H9 (cell line): Measurements from ENCODE around the gene PGBD5. TPM values are rescaled to one million over a fixed set of nuclear protein-coding genes. Genes with fewer than 3 reads are reported as not detected.

Experiments used
- DNase-seq: peaks from one replicate; pipeline ENCODE4 v3.0.0-alpha.2; 2017
- H2AFZ ChIP-seq: one replicate; pipeline ENCODE4 v1.6.1; 2013; ENCODE audit warnings: mild to moderate bottlenecking, low read length, control low read depth, moderate library complexity
- H2AK5ac ChIP-seq: 2 replicates; pipeline ENCODE4 v1.6.1; 2013; ENCODE audit warnings: low read length, control low read depth, mixed read lengths; ENCODE audit not compliant: insufficient read length
- H2BK120ac ChIP-seq: one replicate; pipeline ENCODE4 v1.6.1; 2013; ENCODE audit warnings: low read depth, mild to moderate bottlenecking, low read length, control low read depth, inconsistent platforms; ENCODE audit not compliant: poor library complexity, severe bottlenecking
- H2BK12ac ChIP-seq: 2 replicates; pipeline ENCODE4 v1.6.1; 2013; ENCODE audit warnings: low read length, control low read depth, mixed read lengths, low read depth; ENCODE audit not compliant: insufficient read length
- H2BK15ac ChIP-seq: 2 replicates; pipeline ENCODE4 v1.6.1; 2013; ENCODE audit warnings: low read depth, low read length, control low read depth
- H2BK20ac ChIP-seq: one replicate; pipeline ENCODE4 v1.6.1; 2013; ENCODE audit warnings: low read depth, mild to moderate bottlenecking, low read length, control low read depth, inconsistent platforms; ENCODE audit not compliant: poor library complexity, severe bottlenecking
- H2BK5ac ChIP-seq: 2 replicates; pipeline ENCODE4 v1.6.1; 2013; ENCODE audit warnings: low read length, control low read depth, mixed read lengths; ENCODE audit not compliant: insufficient read length
- H3K14ac ChIP-seq: 2 replicates; pipeline ENCODE4 v1.6.1; 2013; ENCODE audit warnings: low read length, control low read depth; ENCODE audit not compliant: insufficient read depth
- H3K18ac ChIP-seq: 2 replicates; pipeline ENCODE4 v1.6.1; 2013; ENCODE audit warnings: low read depth, mild to moderate bottlenecking, mixed read lengths, low read length, control low read depth; ENCODE audit not compliant: insufficient read length
- H3K23ac ChIP-seq: 2 replicates; pipeline ENCODE4 v1.6.1; 2013; ENCODE audit warnings: low read length, control low read depth, mixed read lengths, low read depth; ENCODE audit not compliant: insufficient read length
- H3K23me2 ChIP-seq: 2 replicates; pipeline ENCODE4 v1.6.1; 2013; ENCODE audit warnings: low read depth, mild to moderate bottlenecking, mixed read lengths, low read length, control low read depth; ENCODE audit not compliant: insufficient read length, poor library complexity, severe bottlenecking
- H3K27ac ChIP-seq: 2 replicates; pipeline ENCODE4 v1.5.1; 2013; ENCODE audit warnings: low read length, control low read depth, mixed read lengths, low read depth; ENCODE audit not compliant: insufficient read length
- H3K27me3 ChIP-seq: 2 replicates; pipeline ENCODE4 v1.6.1; 2013; ENCODE audit warnings: low read length, control low read depth, inconsistent platforms; ENCODE audit not compliant: insufficient read depth
- H3K4ac ChIP-seq: 2 replicates; pipeline ENCODE4 v1.6.1; 2013; ENCODE audit warnings: low read depth, mild to moderate bottlenecking, control low read depth, inconsistent platforms, low read length, moderate library complexity
- H3K4me1 ChIP-seq: 2 replicates; pipeline ENCODE4 v1.6.1; 2013; ENCODE audit warnings: low read length, control low read depth, inconsistent platforms; ENCODE audit not compliant: insufficient read depth
- H3K4me2 ChIP-seq: 2 replicates; pipeline ENCODE4 v1.6.1; 2013; ENCODE audit warnings: low read length, control low read depth, mixed read lengths; ENCODE audit not compliant: insufficient read length, insufficient read depth
- H3K56ac ChIP-seq: 2 replicates; pipeline ENCODE4 v1.6.1; 2013; ENCODE audit warnings: low read depth, mild to moderate bottlenecking, mixed read lengths, low read length, control low read depth; ENCODE audit not compliant: insufficient read length
- H3K79me1 ChIP-seq: 2 replicates; pipeline ENCODE4 v1.6.1; 2013; ENCODE audit warnings: low read depth, mild to moderate bottlenecking, moderate library complexity, low read length, control low read depth, inconsistent platforms; ENCODE audit not compliant: insufficient read depth, poor library complexity, severe bottlenecking
- H3K79me2 ChIP-seq: 2 replicates; pipeline ENCODE4 v1.6.1; 2013; ENCODE audit warnings: low read length, control low read depth, inconsistent platforms; ENCODE audit not compliant: insufficient read depth
- H3K9ac ChIP-seq: 2 replicates; pipeline ENCODE4 v1.6.1; 2013; ENCODE audit warnings: low read length, control low read depth, mixed read lengths; ENCODE audit not compliant: insufficient read length; ENCODE audit errors: extremely low read depth
- H3K9me3 ChIP-seq: one replicate; pipeline ENCODE4 v1.6.1; 2013; ENCODE audit warnings: low read depth, low read length, inconsistent platforms; ENCODE audit not compliant: control insufficient read depth
- H3T11ph ChIP-seq: one replicate; pipeline ENCODE4 v1.6.1; 2013; ENCODE audit warnings: mild to moderate bottlenecking, low read length, control low read depth, inconsistent platforms
- H4K20me1 ChIP-seq: one replicate; pipeline ENCODE4 v1.6.1; 2013; ENCODE audit not compliant: control insufficient read depth, insufficient read length, insufficient read depth
- H4K5ac ChIP-seq: 2 replicates; pipeline ENCODE4 v1.6.1; 2013; ENCODE audit warnings: low read depth, mild to moderate bottlenecking, mixed read lengths, low read length, control low read depth; ENCODE audit not compliant: insufficient read length
- H4K8ac ChIP-seq: replicated peaks from 2 replicates; pipeline ENCODE4 v1.6.1; 2013; ENCODE audit warnings: low read length, control low read depth, mixed read lengths, low read depth; ENCODE audit not compliant: insufficient read length
- H4K91ac ChIP-seq: 2 replicates; pipeline ENCODE4 v1.6.1; 2013; ENCODE audit warnings: low read depth, mild to moderate bottlenecking, moderate library complexity, mixed read lengths, low read length, control low read depth; ENCODE audit not compliant: insufficient read length
- H3K27ac Mint-ChIP-seq, 3 experiments: 2 replicates in 2 of 3; 3 replicates in 1 of 3; pipeline ENCODE4 v1.8.0; 2020 to 2021; ENCODE audit warnings: mixed read lengths in 3 of 3, mild to moderate bottlenecking in 1 of 3, moderate library complexity in 1 of 3
- H3K27me3 Mint-ChIP-seq: 2 replicates; pipeline ENCODE4 v1.8.0; 2021; ENCODE audit warnings: low read depth, mild to moderate bottlenecking, moderate library complexity, mixed read lengths
- H3K36me3 Mint-ChIP-seq, 3 experiments: 2 replicates in 2 of 3; 3 replicates in 1 of 3; pipeline ENCODE4 v1.8.0; 2020 to 2021; ENCODE audit warnings: low read depth in 3 of 3, mixed read lengths in 3 of 3; ENCODE audit not compliant: insufficient read depth in 1 of 3
- H3K4me1 Mint-ChIP-seq, 2 experiments: 2 replicates each; pipeline ENCODE4 v1.8.0; 2020; ENCODE audit warnings: mixed read lengths in 2 of 2
- H3K4me3 Mint-ChIP-seq, 2 experiments: 2 replicates in 1 of 2; 3 replicates in 1 of 2; pipeline ENCODE4 v1.8.0; 2020 to 2021; ENCODE audit warnings: mild to moderate bottlenecking in 2 of 2, mixed read lengths in 2 of 2, moderate library complexity in 1 of 2
- H3K9me3 Mint-ChIP-seq, 2 experiments: 2 replicates in 1 of 2; 3 replicates in 1 of 2; pipeline ENCODE4 v1.8.0; 2020; ENCODE audit warnings: mild to moderate bottlenecking in 2 of 2, mixed read lengths in 2 of 2, moderate library complexity in 1 of 2
- CTCF ChIP-seq: fragments of 200-600 bp; sonication (generic); conservative IDR thresholded peaks from 3 replicates; pipeline ENCODE4 v1.8.0; 2021; ENCODE audit warnings: antibody characterized with exemption, mild to moderate bottlenecking
- WGBS: extraction: QIAGEN DNeasy Blood & Tissue Kit; methylation state at CpG from one replicate; pipeline ENCODE4 v1.1.7; 2013; ENCODE audit warnings: missing lambda C conversion rate, low lambda C conversion rate, mixed read lengths; ENCODE audit not compliant: insufficient read length; ENCODE audit errors: extremely low coverage; 5-methylcytosine and 5-hydroxymethylcytosine counted together
- total RNA-seq: library from RNA; stranded (reverse); gene quantifications from 2 replicates; pipeline ENCODE4 v1.2.1, GENCODE V29; 2021

Gene PGBD5
- total RNA-seq, 1 experiment from 2014 or later: 19.1 TPM

GRCh38 chr1:230384380-230385157 is 41.6 kb downstream of the PGBD5 start:
- WGBS: no CpG with 5 or more reads among the region's 17 CpGs

More at GRCh38 chr1:230384380-230385157, 41.6 kb downstream of the PGBD5 start:
- H4K91ac ChIP-seq: no peak overlapping the region
- no peak overlapping the region for H2BK12ac ChIP-seq
- no peak overlapping the region for H3K27ac ChIP-seq
- H3K79me2 ChIP-seq: no peaks in the 10 kb centered on the region
- H2BK120ac ChIP-seq: no peak overlapping the region
- no peak overlapping the region for H3K18ac ChIP-seq
- H2BK5ac ChIP-seq: no peak overlapping the region
- H2AK5ac ChIP-seq: no peak overlapping the region
- H3K4me1 ChIP-seq: peaks cover 7% of the 10 kb centered on the region; the same call in 1 of the 2 replicates
- no peak overlapping the region for H3K14ac ChIP-seq
- H3K9ac ChIP-seq: no peak overlapping the region
- Mint-ChIP-seq H3K27ac (0 out of 7 replicates have a peak overlapping the region, but pooled peaks of 1 of the 3 experiments have one; percentile 4), H3K36me3 (peaks cover 5 to 7% (median 6%) of the 10 kb centered on the region in 3 experiments), H3K9me3 (peaks cover 4 to 6% of the 10 kb centered on the region in 2 experiments), H3K4me1 (peaks cover 16 to 18% of the 10 kb centered on the region in 2 experiments), H3K4me3 (no peak overlapping the region), H3K27me3 (no peaks in the 10 kb centered on the region)
- DNase-seq: no peak
- no peaks in the 10 kb centered on the region for H3K23me2 ChIP-seq
- H2BK15ac ChIP-seq: no peak overlapping the region
- no peak overlapping the region for H3K4ac ChIP-seq
- no peaks in the 10 kb centered on the region for H4K20me1 ChIP-seq
- H4K8ac ChIP-seq: no peak overlapping the region
- no peak overlapping the region for H3K23ac ChIP-seq
- no peak overlapping the region for H3K56ac ChIP-seq
- no peak overlapping the region for H2BK20ac ChIP-seq
- H4K5ac ChIP-seq: no peak overlapping the region
- H3K4me2 ChIP-seq: no peak overlapping the region
- no peaks in the 10 kb centered on the region for H3K27me3 ChIP-seq
- no peak overlapping the region for H3T11ph ChIP-seq
- H3K9me3 ChIP-seq: peaks cover 6% of the 10 kb centered on the region
- no peaks in the 10 kb centered on the region for H3K79me1 ChIP-seq
- TF ChIP-seq CTCF: no peak
- H2AFZ ChIP-seq: no peak overlapping the region
